Stimulated activated CD8-positive, alpha-beta memory T cell treated with anti-CD3 and anti-CD28 coated beads, Interleukin-15, amount 100 ng/mL, for 4 hours (primary cell): Measurements from ENCODE around the gene ZNF217.
"Not testable (repeated sequence)": the region's sequence is repeated elsewhere in the genome, so short reads cannot be mapped to it uniquely, and the experiment has no call there.

Source experiments
- DNase-seq, 2 donors: peaks; one replicate each; pipeline ENCODE4 v3.0.0-alpha.2; 2020; ENCODE audit warnings: low read depth in 2 of 2

Gene ZNF217

GRCh38 chr20:53569005-53569404 is 24.6 kb downstream of the ZNF217 start:
- no peak for DNase-seq

GRCh38 chr20:53568351-53568750 is 25.3 kb downstream of the ZNF217 start:
- DNase-seq, result no peak

- no peak for DNase-seq
These were observed 26.2 kb downstream of the ZNF217 start for GRCh38 chr20:53567379-53567917.

GRCh38 chr20:53566623-53567022 is 27.0 kb downstream of the ZNF217 start:
- not testable (repeated sequence) for DNase-seq

GRCh38 chr20:53565254-53565653 is 28.4 kb downstream of the ZNF217 start:
- no peak for DNase-seq

- not testable (repeated sequence) for DNase-seq
These were observed 31.4 kb downstream of the ZNF217 start for GRCh38 chr20:53562104-53562764.

- no peak for DNase-seq
These were observed 32.1 kb downstream of the ZNF217 start for GRCh38 chr20:53561505-53561904.

GRCh38 chr20:53559816-53560215 is 33.8 kb downstream of the ZNF217 start:
- DNase-seq, result no peak

- DNase-seq, result no peak
These were observed 36.5 kb downstream of the ZNF217 start for GRCh38 chr20:53557130-53557529.

- DNase-seq, result no peak
These were observed 37.3 kb downstream of the ZNF217 start for GRCh38 chr20:53556267-53556897.

- no peak for DNase-seq
These were observed 37.8 kb downstream of the ZNF217 start for GRCh38 chr20:53555816-53556215.

- no peak for DNase-seq
These were observed 38.6 kb downstream of the ZNF217 start for GRCh38 chr20:53555081-53555480.

GRCh38 chr20:53552572-53552893 is 41.1 kb downstream of the ZNF217 start:
- DNase-seq, result not testable (repeated sequence)

- not testable (repeated sequence) for DNase-seq
These were observed 41.7 kb downstream of the ZNF217 start for GRCh38 chr20:53551719-53552571.

- DNase-seq, result no peak
These were observed 43.1 kb downstream of the ZNF217 start for GRCh38 chr20:53550280-53551187.

GRCh38 chr20:53547664-53548239 is 45.9 kb downstream of the ZNF217 start:
- no peak for DNase-seq

- DNase-seq, result no peak
These were observed 54.1 kb downstream of the ZNF217 start for GRCh38 chr20:53539516-53539915.

GRCh38 chr20:53536382-53536781 is 57.3 kb downstream of the ZNF217 start:
- not testable (repeated sequence) for DNase-seq

GRCh38 chr20:53535878-53536277 is 57.8 kb downstream of the ZNF217 start:
- DNase-seq, result no peak

- DNase-seq, result no peak
These were observed 59.6 kb downstream of the ZNF217 start for GRCh38 chr20:53534037-53534436.

- DNase-seq, result no peak
These were observed 60.1 kb downstream of the ZNF217 start for GRCh38 chr20:53533500-53533899.
